SK-N-SH (cell line): ENCODE data around the gene CCSER1. TPM values are rescaled to one million over a fixed set of nuclear protein-coding genes. Genes with fewer than 3 reads are reported as not detected.

Source experiments
- CTCF ChIA-PET: fragments of 300-600, 350-600 bp; formaldehyde crosslinking; extraction: SDS; loops from one replicate; lab custom pipeline; 2021; lab: Yijun Ruan, JAX
- POLR2A ChIA-PET: fragments of 350-600 bp; sonication (Branson Sonifier 250); formaldehyde crosslinking; extraction: SDS; loops from one replicate; lab custom pipeline; 2020; ENCODE audit warnings: antibody characterized with exemption, inconsistent platforms; lab: Yijun Ruan, JAX
- DNase-seq: peaks from one replicate; pipeline ENCODE4 v3.0.0; 2012
- H2AFZ ChIP-seq: fragments of 200-600 bp; sonication (generic); 2 replicates; pipeline ENCODE4 v1.8.1; 2016; ENCODE audit warnings: antibody characterized with exemption, mild to moderate bottlenecking, low read depth
- H3F3A ChIP-seq: fragments of 200-600 bp; sonication (generic); replicated peaks from 2 replicates; pipeline ENCODE3; 2016; ENCODE audit warnings: antibody characterized with exemption, mild to moderate bottlenecking; ENCODE audit not compliant: insufficient read depth
- H3K27ac ChIP-seq, 2 experiments: fragments of 200-500 bp in 1 of 2; fragments of 200-600 bp in 1 of 2; sonication (Bioruptor generic) in 1 of 2; sonication (generic), shearing (Covaris generic) in 1 of 2; 2 replicates each; pipeline versions ENCODE4 v1.5.1 to v1.6.1; 2014 to 2016; ENCODE audit warnings: low read depth in 2 of 2, inconsistent platforms in 1 of 2, low read length in 1 of 2, mild to moderate bottlenecking in 1 of 2, mixed read lengths in 1 of 2
- H3K27me3 ChIP-seq: fragments of 200-600 bp; sonication (generic), shearing (Covaris generic); 2 replicates; pipeline ENCODE4 v1.6.1; 2016; ENCODE audit warnings: mixed run types; ENCODE audit not compliant: insufficient read depth
- H3K36me3 ChIP-seq, 2 experiments: fragments of 200-500 bp in 1 of 2; fragments of 200-600 bp in 1 of 2; sonication (Bioruptor generic) in 1 of 2; sonication (generic) in 1 of 2; replicated peaks in 1 of 2; 2 replicates each; pipeline versions ENCODE3 to v1.5.1; 2014 to 2016; ENCODE audit warnings: low read length in 1 of 2, mild to moderate bottlenecking in 1 of 2; ENCODE audit not compliant: insufficient read depth in 2 of 2, control insufficient read depth in 1 of 2
- H3K4me1 ChIP-seq, 2 experiments: fragments of 200-500 bp in 1 of 2; fragments of 200-600 bp in 1 of 2; sonication (Bioruptor generic) in 1 of 2; sonication (generic), shearing (Covaris generic) in 1 of 2; 2 replicates each; pipeline versions ENCODE4 v1.5.1 to v1.6.1; 2014 to 2016; ENCODE audit warnings: low read depth in 1 of 2, low read length in 1 of 2, mixed run types in 1 of 2; ENCODE audit not compliant: insufficient read depth in 2 of 2, control insufficient read depth in 1 of 2
- H3K4me2 ChIP-seq: fragments of 200-600 bp; sonication (generic), shearing (Covaris generic); 2 replicates; pipeline ENCODE4 v1.6.1; 2017; ENCODE audit warnings: mixed run types
- H3K4me3 ChIP-seq, 2 experiments: fragments of 200-500 bp in 1 of 2; fragments of 200-600 bp in 1 of 2; sonication (Bioruptor generic) in 1 of 2; sonication (generic), shearing (Covaris generic) in 1 of 2; 2 replicates each; pipeline versions ENCODE4 v1.5.1 to v1.8.1; 2014 to 2016; ENCODE audit warnings: low read depth in 2 of 2, inconsistent platforms in 1 of 2, low read length in 1 of 2, mild to moderate bottlenecking in 1 of 2, mixed read lengths in 1 of 2, moderate library complexity in 1 of 2
- H3K79me2 ChIP-seq: fragments of 200-600 bp; sonication (generic); 2 replicates; pipeline ENCODE4 v1.8.1; 2017; ENCODE audit warnings: mild to moderate bottlenecking; ENCODE audit not compliant: insufficient read depth
- H3K9ac ChIP-seq: fragments of 200-600 bp; sonication (generic); 2 replicates; pipeline ENCODE4 v1.6.1; 2017; ENCODE audit warnings: mixed run types
- H3K9me2 ChIP-seq: fragments of 200-600 bp; sonication (generic); 2 replicates; pipeline ENCODE4 v1.6.1; 2017; ENCODE audit warnings: mixed run types
- H3K9me3 ChIP-seq: fragments of 200-600 bp; sonication (generic); 2 replicates; pipeline ENCODE4 v1.6.1; 2017; ENCODE audit warnings: mixed run types, mild to moderate bottlenecking, moderate library complexity
- H4K20me1 ChIP-seq: fragments of 200-600 bp; sonication (generic); 2 replicates; pipeline ENCODE4 v1.6.1; 2017; ENCODE audit warnings: mild to moderate bottlenecking, mixed run types; ENCODE audit not compliant: insufficient read depth
- CTCF ChIP-seq: fragments of 200-600 bp; sonication (generic); IDR thresholded peaks from 2 replicates; pipeline ENCODE4 v1.6.1; 2017; ENCODE audit warnings: antibody characterized with exemption, mild to moderate bottlenecking, moderate library complexity
- ELF1 ChIP-seq: IDR thresholded peaks from 2 replicates; pipeline ENCODE4 v1.4.0; 2012
- EP300 ChIP-seq, 2 experiments: IDR thresholded peaks; 2 replicates each; pipeline versions ENCODE4 v1.4.0 to v1.6.1; 2012; ENCODE audit warnings: borderline replicate concordance in 1 of 2, low read depth in 1 of 2, low read length in 1 of 2
- FOXJ3 ChIP-seq: sonication (generic); formaldehyde crosslinking; IDR thresholded peaks from 2 replicates; pipeline ENCODE4 v1.5.1; 2020; ENCODE audit warnings: mild to moderate bottlenecking, missing genetic modification reagents
- FOXM1 ChIP-seq: IDR thresholded peaks from 2 replicates; pipeline ENCODE4 v1.4.0; 2012; ENCODE audit warnings: low read depth, mild to moderate bottlenecking
- GABPA ChIP-seq: IDR thresholded peaks from 2 replicates; pipeline ENCODE4 v1.4.0; 2012; ENCODE audit warnings: low read depth, mild to moderate bottlenecking
- MAX ChIP-seq: IDR thresholded peaks from 2 replicates; pipeline ENCODE4 v1.4.0; 2012; ENCODE audit warnings: low read depth
- MXI1 ChIP-seq: IDR thresholded peaks from 2 replicates; pipeline ENCODE4 v1.6.1; 2012; ENCODE audit warnings: mild to moderate bottlenecking, low read depth, low read length, improper control_type of control experiment
- NFIC ChIP-seq: IDR thresholded peaks from 2 replicates; pipeline ENCODE4 v1.4.0; 2012; ENCODE audit warnings: borderline replicate concordance
- PBX3 ChIP-seq: IDR thresholded peaks from 2 replicates; pipeline ENCODE4; 2012
- RCOR1 ChIP-seq: fragments of 150-350 bp; IDR thresholded peaks from 2 replicates; pipeline ENCODE4 v1.6.1; 2017; ENCODE audit warnings: antibody characterized with exemption, low read length
- REST ChIP-seq: IDR thresholded peaks from 2 replicates; pipeline ENCODE4 v1.6.1; 2012; ENCODE audit warnings: mild to moderate bottlenecking, low read depth, low read length, moderate library complexity
- RXRA ChIP-seq: IDR thresholded peaks from 2 replicates; pipeline ENCODE4 v1.4.0; 2012; ENCODE audit warnings: low read depth, mild to moderate bottlenecking, borderline replicate concordance
- SMC3 ChIP-seq: IDR thresholded peaks from 2 replicates; pipeline ENCODE4 v1.6.1; 2012; ENCODE audit warnings: low read depth, low read length, improper control_type of control experiment
- TAF1 ChIP-seq: IDR thresholded peaks from 2 replicates; pipeline ENCODE4 v1.6.1; 2012; ENCODE audit warnings: low read depth, mild to moderate bottlenecking, low read length, moderate library complexity, borderline replicate concordance
- TCF12 ChIP-seq: IDR thresholded peaks from 2 replicates; pipeline ENCODE4 v1.4.0; 2012
- TEAD4 ChIP-seq: IDR thresholded peaks from 2 replicates; pipeline ENCODE4 v1.4.0; 2012; ENCODE audit warnings: mild to moderate bottlenecking, borderline replicate concordance; ENCODE audit not compliant: insufficient read depth
- USF1 ChIP-seq: IDR thresholded peaks from 2 replicates; pipeline ENCODE4 v1.4.0; 2012; ENCODE audit warnings: low read depth, borderline replicate concordance
- ZBTB33 ChIP-seq: IDR thresholded peaks from 2 replicates; pipeline ENCODE4 v1.4.0; 2012; ENCODE audit warnings: low read depth, borderline replicate concordance
- WGBS: methylation state at CpG from one replicate; pipeline ENCODE4 v1.1.6; 2017; ENCODE audit warnings: low lambda C conversion rate; 5-methylcytosine and 5-hydroxymethylcytosine counted together
- polyA plus RNA-seq, 3 experiments: library from polyadenylated mRNA; depleted of rRNA; stranded (reverse); fragments of >200 nt; gene quantifications; 2 replicates each; pipeline ENCODE4 v1.2.3, GENCODE V29; 2012

CCSER1 gene
- polyA plus RNA-seq, 1 of the 3 experiments (the other 2 are of a cell fraction): 0.05 TPM

GRCh38 chr4:91519155-91519554, 1392.0 kb downstream of the CCSER1 start:
- Histone ChIP-seq H3K9me2 (no peaks in the 10 kb centered on the region), H3K4me2 (no peak overlapping the region), H2AFZ (no peak overlapping the region), H3K9me3 (no peaks in the 10 kb centered on the region), H3K4me1 (no peaks in the 10 kb centered on the region), H3F3A (no peaks in the 10 kb centered on the region), H3K9ac (no peak overlapping the region), H3K4me3 (no peak overlapping the region), H3K36me3 (no peaks in the 10 kb centered on the region), H3K27ac (no peak overlapping the region), H3K27me3 (no peaks in the 10 kb centered on the region), H3K79me2 (no peaks in the 10 kb centered on the region), H4K20me1 (no peaks in the 10 kb centered on the region)
- CTCF ChIA-PET: no interaction called here
- DNase-seq: no peak
- POLR2A ChIA-PET: no interaction called here
- TF ChIP-seq FOXM1 (no peak), ZBTB33 (no peak), MXI1 (no peak)
- WGBS: 17% methylated on average over 3 of the region's 6 CpGs

GRCh38 chr4:91525621-91526020, 1398.4 kb downstream of the CCSER1 start:
- ChIA-PET CTCF (no interaction called here), POLR2A (no interaction called here)
- 57% methylated on average over 1 of the region's 1 CpG for WGBS
- no peaks in the 10 kb centered on the region for H3K9me3 ChIP-seq
- no peak overlapping the region for H3K4me3 ChIP-seq
- no peaks in the 10 kb centered on the region for H3K9me2 ChIP-seq
- no peaks in the 10 kb centered on the region for H3K79me2 ChIP-seq
- no peak overlapping the region for H2AFZ ChIP-seq
- no peak for DNase-seq
- H4K20me1 ChIP-seq: no peaks in the 10 kb centered on the region
- no peaks in the 10 kb centered on the region for H3K36me3 ChIP-seq
- H3K4me2 ChIP-seq: no peak overlapping the region
- H3F3A ChIP-seq: no peaks in the 10 kb centered on the region
- no peak overlapping the region for H3K27ac ChIP-seq
- H3K27me3 ChIP-seq: no peaks in the 10 kb centered on the region
- H3K4me1 ChIP-seq: no peaks in the 10 kb centered on the region
- H3K9ac ChIP-seq: no peak overlapping the region
- no peak for TF ChIP-seq NFIC
- TF ChIP-seq REST: no peak
- TF ChIP-seq GABPA: no peak
- TF ChIP-seq TEAD4: no peak
- no peak for TF ChIP-seq FOXJ3 (CRISPR knock-in tag)
- TF ChIP-seq SMC3: no peak
- no peak for TF ChIP-seq CTCF
- no peak for TF ChIP-seq USF1
- TF ChIP-seq TAF1: no peak
- no peak for TF ChIP-seq RCOR1
- TF ChIP-seq TCF12: no peak
- TF ChIP-seq RXRA: no peak
- TF ChIP-seq EP300 (IDR thresholded peaks at IDR 0.05; ENCODE audit: borderline replicate concordance in 1 of 2, low read depth in 1 of 2, low read length in 1 of 2): no peak
- TF ChIP-seq MAX: no peak
- no peak for TF ChIP-seq FOXM1
- TF ChIP-seq ELF1: no peak
- no peak for TF ChIP-seq PBX3
